ENCODE measurements around the gene DCST1. TPM values are rescaled to one million over a fixed set of nuclear protein-coding genes. Genes with fewer than 3 reads are reported as not detected.

DCST1 gene
- total RNA-seq, 1 donor from 2014 or later, result not detected

GRCh38 chr1:155070721-155071569 is 37.3 kb downstream of the DCST1 start:
- no peak for DNase-seq (ENCODE audit: low read depth)
- peak overlapping the region; percentile 1 for H3K4me3 ChIP-seq (ENCODE audit: low read depth, low read length)
- TF ChIP-seq, protein P1, sequence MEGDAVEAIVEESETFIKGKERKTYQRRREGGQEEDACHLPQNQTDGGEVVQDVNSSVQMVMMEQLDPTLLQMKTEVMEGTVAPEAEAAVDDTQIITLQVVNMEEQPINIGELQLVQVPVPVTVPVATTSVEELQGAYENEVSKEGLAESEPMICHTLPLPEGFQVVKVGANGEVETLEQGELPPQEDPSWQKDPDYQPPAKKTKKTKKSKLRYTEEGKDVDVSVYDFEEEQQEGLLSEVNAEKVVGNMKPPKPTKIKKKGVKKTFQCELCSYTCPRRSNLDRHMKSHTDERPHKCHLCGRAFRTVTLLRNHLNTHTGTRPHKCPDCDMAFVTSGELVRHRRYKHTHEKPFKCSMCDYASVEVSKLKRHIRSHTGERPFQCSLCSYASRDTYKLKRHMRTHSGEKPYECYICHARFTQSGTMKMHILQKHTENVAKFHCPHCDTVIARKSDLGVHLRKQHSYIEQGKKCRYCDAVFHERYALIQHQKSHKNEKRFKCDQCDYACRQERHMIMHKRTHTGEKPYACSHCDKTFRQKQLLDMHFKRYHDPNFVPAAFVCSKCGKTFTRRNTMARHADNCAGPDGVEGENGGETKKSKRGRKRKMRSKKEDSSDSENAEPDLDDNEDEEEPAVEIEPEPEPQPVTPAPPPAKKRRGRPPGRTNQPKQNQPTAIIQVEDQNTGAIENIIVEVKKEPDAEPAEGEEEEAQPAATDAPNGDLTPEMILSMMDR (IDR thresholded peaks at IDR 0.05; ENCODE audit: insufficient read depth, low read length, poor library complexity, severe bottlenecking), result peak; percentile 68
- H3K27me3 ChIP-seq (ENCODE audit: control insufficient read depth, insufficient read depth, low read length), result peaks cover 13% of the 10 kb centered on the region
- H3K36me3 ChIP-seq (ENCODE audit: control insufficient read depth, insufficient read depth, low read length), result no peaks in the 10 kb centered on the region

- TF ChIP-seq, protein P1 (IDR thresholded peaks at IDR 0.05; ENCODE audit: insufficient read depth, low read length, poor library complexity, severe bottlenecking), result no peak
These were observed 38.1 kb downstream of the DCST1 start for GRCh38 chr1:155071701-155072100.

DNA sequence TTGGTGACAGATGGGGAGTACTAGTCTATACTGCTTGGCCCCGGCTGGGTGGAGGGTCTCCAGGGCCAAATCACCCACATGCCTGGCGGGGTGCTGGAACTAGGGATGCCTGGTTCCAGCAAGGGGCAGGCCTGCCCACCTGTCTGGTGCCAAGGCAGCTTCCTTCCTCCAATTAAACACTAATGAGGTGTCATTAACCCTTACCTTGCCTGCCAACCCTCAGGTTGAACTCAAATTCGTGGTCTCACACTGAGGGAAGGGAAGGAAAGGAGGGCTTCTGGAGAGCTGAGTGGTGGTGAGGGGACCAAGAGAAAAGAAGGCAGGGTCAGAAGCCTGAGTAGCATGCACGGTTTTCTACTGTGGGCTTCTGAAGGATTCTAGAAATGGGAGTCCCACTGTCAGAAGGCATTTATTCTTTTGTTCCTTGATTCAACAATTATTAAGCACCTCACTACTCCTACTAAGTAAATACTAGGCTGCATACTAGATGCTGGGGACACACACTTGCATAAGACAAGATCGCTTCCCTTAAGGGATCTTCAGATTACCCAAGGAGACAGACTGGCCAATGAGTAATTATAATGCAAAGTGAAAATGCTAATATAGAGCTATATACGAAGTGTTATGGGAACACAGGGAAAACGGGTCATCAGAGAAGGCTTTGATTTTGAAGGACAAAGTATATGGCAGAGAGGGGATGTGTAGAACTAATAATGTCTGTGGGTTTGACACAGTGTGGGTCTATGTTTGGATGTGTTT is 39.1 kb downstream of the DCST1 start:
- H3K4me3 ChIP-seq (ENCODE audit: low read depth, low read length), result no peak overlapping the region
- peaks cover 15% of the 10 kb centered on the region for H3K27me3 ChIP-seq (ENCODE audit: control insufficient read depth, insufficient read depth, low read length)
- TF ChIP-seq, protein P1 (IDR thresholded peaks at IDR 0.05; ENCODE audit: insufficient read depth, low read length, poor library complexity, severe bottlenecking), result no peak
- no peak for DNase-seq (ENCODE audit: low read depth)
- no peaks in the 10 kb centered on the region for H3K36me3 ChIP-seq (ENCODE audit: control insufficient read depth, insufficient read depth, low read length)

More at GRCh38 chr1:155071701-155072100, 38.1 kb downstream of the DCST1 start:
- H3K36me3 ChIP-seq (ENCODE audit: control insufficient read depth, insufficient read depth, low read length), result no peaks in the 10 kb centered on the region
- no peak overlapping the region for H3K4me3 ChIP-seq (ENCODE audit: low read depth, low read length)
- H3K27me3 ChIP-seq (ENCODE audit: control insufficient read depth, insufficient read depth, low read length), result peaks cover 13% of the 10 kb centered on the region
- no peak for DNase-seq (ENCODE audit: low read depth)

DNA sequence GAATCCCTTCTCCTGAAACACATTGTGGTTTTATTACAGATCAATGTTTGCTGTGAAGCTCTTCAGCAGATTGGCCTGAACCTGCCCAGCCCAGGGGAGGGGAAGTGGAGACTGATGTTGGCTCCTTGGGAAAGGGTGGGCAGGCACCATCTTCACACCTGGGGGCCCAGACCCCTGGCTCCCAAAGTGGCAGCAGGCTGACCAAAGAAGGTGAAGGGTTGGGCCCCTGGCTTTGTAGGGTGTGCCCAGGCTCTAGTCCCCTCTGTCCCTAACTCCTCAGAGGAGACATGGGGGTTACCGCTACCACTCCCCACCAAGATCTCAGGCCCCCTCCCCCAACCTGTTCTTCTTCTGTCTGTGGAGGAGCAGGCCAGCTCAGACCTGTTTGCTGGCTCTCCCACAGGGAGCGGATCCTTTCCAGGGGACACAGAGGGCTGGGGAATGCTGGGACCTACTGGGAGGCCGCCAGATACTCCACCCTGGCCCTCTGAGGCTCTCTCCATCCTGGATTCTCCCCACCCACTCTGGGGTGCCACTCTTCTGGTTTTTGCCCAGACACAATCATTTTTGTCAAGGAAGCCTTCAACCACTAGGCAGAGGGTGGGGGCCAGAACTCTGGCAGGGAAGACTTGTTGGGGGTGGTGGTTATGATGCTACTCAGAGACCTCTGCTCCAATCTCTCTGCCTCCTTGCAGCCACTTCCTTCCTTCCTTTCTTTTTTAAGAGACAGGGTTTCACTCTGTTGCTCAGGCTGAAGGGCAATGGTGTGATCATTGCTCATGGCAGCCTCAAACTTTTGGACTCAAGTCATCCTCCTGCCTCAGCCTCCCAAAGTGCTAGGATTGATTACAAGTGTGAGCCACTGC is 40.0 kb downstream of the DCST1 start:
- Histone ChIP-seq H3K36me3 (ENCODE audit: control insufficient read depth, insufficient read depth, low read length) (no peaks in the 10 kb centered on the region), H3K4me3 (ENCODE audit: low read depth, low read length) (no peak overlapping the region), H3K27me3 (ENCODE audit: control insufficient read depth, insufficient read depth, low read length) (peaks cover 21% of the 10 kb centered on the region)
- DNase-seq (ENCODE audit: low read depth), result no peak
- TF ChIP-seq, protein P1 (IDR thresholded peaks at IDR 0.05; ENCODE audit: insufficient read depth, low read length, poor library complexity, severe bottlenecking), result no peak

GRCh38 chr1:155075535-155075934 is 41.9 kb downstream of the DCST1 start:
- Histone ChIP-seq H3K36me3 (ENCODE audit: control insufficient read depth, insufficient read depth, low read length) (no peaks in the 10 kb centered on the region), H3K27me3 (ENCODE audit: control insufficient read depth, insufficient read depth, low read length) (peaks cover 38% of the 10 kb centered on the region), H3K4me3 (ENCODE audit: low read depth, low read length) (no peak overlapping the region)
- no peak for DNase-seq (ENCODE audit: low read depth)
- TF ChIP-seq, protein P1 (IDR thresholded peaks at IDR 0.05; ENCODE audit: insufficient read depth, low read length, poor library complexity, severe bottlenecking), result no peak
